GM19035 (cell line): ENCODE data around the gene IL21R.
"Not testable (repeated sequence)": the region's sequence is repeated elsewhere in the genome, so short reads cannot be mapped to it uniquely, and the experiment has no call there.

Experiments used
- ATAC-seq: cut with Tn5 transposase; IDR thresholded peaks from one replicate; pipeline ENCODE4 v1.9.1; 2021; ENCODE audit not compliant: unreplicated experiment

Gene IL21R

GRCh38 chr16:27441998-27442397 lies 40.0 kb downstream of the IL21R start:
- ATAC-seq = no peak

GRCh38 chr16:27444015-27444414 lies 42.0 kb downstream of the IL21R start:
- no peak for ATAC-seq

GRCh38 chr16:27444470-27444869 lies 42.5 kb downstream of the IL21R start:
- no peak for ATAC-seq

- ATAC-seq = no peak
Observed at GRCh38 chr16:27445502-27446175, 43.7 kb downstream of the IL21R start.

- ATAC-seq = no peak
Observed at GRCh38 chr16:27446721-27447120, 44.7 kb downstream of the IL21R start.

GRCh38 chr16:27447301-27447700 lies 45.3 kb downstream of the IL21R start:
- no peak for ATAC-seq

GRCh38 chr16:27448532-27449433 lies 46.8 kb downstream of the IL21R start:
- ATAC-seq = no peak

- ATAC-seq = peak; percentile 62
Observed at GRCh38 chr16:27449434-27450195, 47.6 kb downstream of the IL21R start.

- ATAC-seq = no peak
Observed at GRCh38 chr16:27450196-27450549, 48.2 kb downstream of the IL21R start.

- ATAC-seq = no peak
Observed at GRCh38 chr16:27452569-27453493, 50.9 kb downstream of the IL21R start.

- no peak for ATAC-seq
Observed at GRCh38 chr16:27453494-27453825, 51.5 kb downstream of the IL21R start.

- no peak for ATAC-seq
Observed at GRCh38 chr16:27455700-27456099, 53.7 kb downstream of the IL21R start.

- not testable (repeated sequence) for ATAC-seq
Observed at GRCh38 chr16:27457605-27457900, 55.6 kb downstream of the IL21R start.

GRCh38 chr16:27458258-27458657 lies 56.3 kb downstream of the IL21R start:
- ATAC-seq = no peak

GRCh38 chr16:27458987-27459688 lies 57.2 kb downstream of the IL21R start:
- ATAC-seq = no peak

GRCh38 chr16:27460213-27460612 lies 58.2 kb downstream of the IL21R start:
- no peak for ATAC-seq

- ATAC-seq = no peak
Observed at GRCh38 chr16:27460663-27461482, 58.9 kb downstream of the IL21R start.

- no peak for ATAC-seq
Observed at GRCh38 chr16:27461483-27462171, 59.7 kb downstream of the IL21R start.
